GOT3 (cell line): ENCODE data around the gene FRMD8.
"Not testable (repeated sequence)": the region's sequence is repeated elsewhere in the genome, so short reads cannot be mapped to it uniquely, and the experiment has no call there.

ENCODE experiments used
- DNase-seq: peaks from one replicate; lab custom pipeline; 2025; ENCODE audit warnings: mixed read lengths; lab: John Stamatoyannopoulos, UW

The FRMD8 gene

DNA sequence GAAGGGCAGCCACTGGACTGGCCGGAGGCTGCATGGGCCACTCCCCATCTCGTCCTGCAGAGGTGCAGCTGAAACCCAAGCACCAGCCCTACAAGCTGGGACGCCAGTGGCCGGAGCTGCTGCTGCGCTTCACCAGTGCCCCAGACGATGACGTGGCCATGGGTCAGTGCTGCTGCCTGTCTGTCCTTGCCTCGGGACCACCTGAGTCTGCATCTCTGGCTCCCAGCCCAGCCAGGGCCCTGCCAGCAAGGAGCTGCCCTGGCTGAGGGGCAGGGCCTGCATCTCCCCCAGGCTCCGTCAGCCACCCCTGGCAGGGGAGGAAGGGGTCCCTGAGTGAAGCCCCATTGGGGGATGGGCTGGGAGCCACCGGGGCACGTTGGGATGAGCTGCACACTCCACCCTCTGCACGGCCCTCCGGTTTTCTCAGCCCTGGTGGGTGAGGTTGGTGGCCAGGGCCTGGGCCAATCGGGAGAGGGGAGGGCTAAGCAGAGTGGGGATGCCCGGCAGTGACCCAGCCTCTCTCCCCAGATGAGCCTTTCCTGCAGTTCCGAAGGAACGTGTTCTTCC, 7.2 kb downstream of the FRMD8 start:
- DNase-seq: no peak

GRCh38 chr11:65394125-65394536, 7.7 kb downstream of the FRMD8 start:
- no peak for DNase-seq

GRCh38 chr11:65395961-65396530, 9.6 kb downstream of the FRMD8 start:
- DNase-seq: no peak

GRCh38 chr11:65396769-65397745, 10.6 kb downstream of the FRMD8 start:
- DNase-seq: no peak

DNA sequence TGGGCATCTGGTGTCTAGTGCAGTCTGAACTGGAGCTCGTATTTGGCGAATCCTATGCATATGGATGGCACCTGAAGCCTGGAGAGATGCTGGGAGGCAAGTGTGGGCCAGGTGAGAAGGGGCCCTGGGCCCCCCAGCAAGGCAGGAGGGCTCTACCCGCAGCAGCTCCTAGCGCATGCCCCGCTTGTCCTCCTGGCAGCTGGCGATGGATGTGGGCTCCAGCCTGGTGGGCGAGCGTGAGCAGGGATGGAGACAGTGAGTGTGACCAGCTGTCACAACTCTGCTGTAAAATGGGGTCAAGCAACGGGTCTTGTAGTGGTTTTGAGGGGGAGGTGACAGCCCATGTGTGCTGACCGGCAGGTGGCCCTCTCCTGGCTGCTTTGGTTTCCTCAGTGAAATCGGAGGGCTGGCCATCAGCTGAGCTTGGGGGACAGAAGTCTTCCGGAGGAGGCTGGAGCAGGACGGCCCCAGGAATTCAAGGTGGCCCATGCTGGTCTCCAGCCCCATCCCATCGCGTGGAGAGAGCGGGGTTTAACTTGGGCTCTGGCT, 12.0 kb downstream of the FRMD8 start:
- no peak for DNase-seq

GRCh38 chr11:65399249-65399648, 12.8 kb downstream of the FRMD8 start:
- DNase-seq: no peak

DNA sequence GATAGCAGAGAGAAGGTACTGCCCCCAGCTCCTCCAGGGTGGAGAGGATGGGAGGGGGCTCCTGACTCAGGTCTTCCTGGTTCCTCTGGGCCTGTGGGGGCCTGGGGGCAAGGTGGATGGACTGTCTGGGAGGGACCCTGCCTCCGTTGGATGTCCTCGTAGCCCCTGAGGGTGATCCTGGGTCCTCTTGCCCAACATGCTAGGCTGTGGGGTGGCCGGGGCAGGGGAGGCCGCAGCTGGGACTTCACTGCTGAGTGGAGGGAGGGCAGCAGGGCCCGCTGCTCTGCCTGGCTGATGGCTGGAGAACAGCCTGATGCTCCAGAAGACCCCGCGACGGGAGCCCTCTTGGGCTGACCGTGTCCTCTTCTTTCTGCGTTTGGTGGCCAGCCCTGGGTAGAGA, 13.4 kb downstream of the FRMD8 start:
- no peak for DNase-seq

DNA sequence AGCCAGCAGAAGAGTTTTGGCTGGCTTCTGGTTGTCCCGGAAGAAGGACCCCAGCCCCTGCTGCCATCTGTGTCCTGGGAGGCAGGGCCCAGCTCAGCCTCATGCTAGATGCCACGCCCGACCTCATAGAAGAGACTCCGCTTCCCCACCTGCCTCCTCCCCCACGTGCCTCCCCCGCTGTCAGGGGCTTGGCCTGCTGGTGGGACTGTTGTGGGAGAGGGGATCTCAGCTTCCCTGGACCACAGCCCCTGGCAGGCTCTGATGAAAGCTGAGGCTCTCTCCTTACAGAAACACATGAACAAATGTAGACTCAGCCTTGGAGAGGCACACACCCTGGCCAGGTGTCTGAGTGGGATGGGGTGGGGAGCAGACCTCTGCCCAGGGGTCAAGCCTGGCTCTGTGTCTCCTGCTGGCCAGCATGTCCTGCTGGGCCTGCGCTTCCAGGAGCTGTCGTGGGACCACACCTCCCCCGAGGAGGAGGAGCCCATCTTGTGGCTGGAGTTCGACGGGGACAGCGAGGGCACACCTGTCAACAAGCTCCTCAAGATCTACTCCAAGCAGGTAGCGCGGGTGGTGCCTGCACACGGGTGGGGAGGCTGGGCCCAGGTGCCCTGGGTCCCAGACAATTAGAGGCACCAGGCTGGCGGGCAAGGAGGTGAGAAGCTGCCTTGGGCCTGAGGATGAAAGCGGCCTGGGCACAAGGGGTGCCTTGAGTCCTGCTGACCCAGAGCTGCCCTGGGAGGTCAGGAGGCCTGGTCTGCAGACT, 14.1 kb downstream of the FRMD8 start:
- DNase-seq: no peak

DNA sequence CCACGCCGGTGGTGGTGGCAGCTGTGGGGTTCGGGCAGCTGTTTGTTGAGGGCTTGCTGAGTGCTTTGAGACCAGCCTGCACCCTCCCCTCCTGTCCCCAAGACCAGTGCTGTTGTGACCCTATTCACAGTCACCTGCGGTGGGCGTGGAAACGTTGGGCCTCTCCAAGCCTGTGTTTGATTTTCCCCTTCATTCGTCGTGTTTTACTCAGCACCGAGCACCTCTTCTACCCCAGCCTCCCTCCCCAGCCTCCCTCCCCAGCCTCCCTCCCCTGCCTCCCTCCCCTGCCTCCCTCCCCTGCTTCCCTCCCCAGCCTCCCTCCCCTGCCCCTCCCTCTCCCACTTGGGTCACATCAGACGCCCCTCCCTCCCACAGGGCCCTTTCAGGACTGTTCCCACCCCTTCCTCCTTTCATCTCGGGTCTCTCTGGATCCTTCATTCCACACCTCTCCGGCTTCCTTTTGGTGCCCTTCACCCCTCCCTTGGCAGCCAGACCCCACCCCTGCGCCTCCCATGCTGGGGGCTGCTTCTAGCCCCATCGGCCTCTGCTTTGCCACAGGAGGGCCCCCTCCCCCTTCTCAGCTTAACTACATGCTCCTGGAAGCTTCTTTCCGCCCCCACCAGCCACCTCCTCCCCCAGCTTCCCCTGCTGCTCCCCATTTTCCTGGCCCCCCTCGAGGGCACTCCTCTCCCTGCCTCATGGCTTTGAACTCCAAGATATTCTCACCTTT, 14.8 kb downstream of the FRMD8 start:
- DNase-seq: no peak

- DNase-seq: no peak
Measured at GRCh38 chr11:65401803-65402248, 15.4 kb downstream of the FRMD8 start.

GRCh38 chr11:65402790-65403189, 16.4 kb downstream of the FRMD8 start:
- DNase-seq: no peak

- DNase-seq: no peak
Measured at GRCh38 chr11:65403607-65404121, 17.2 kb downstream of the FRMD8 start.

GRCh38 chr11:65404210-65404609, 17.8 kb downstream of the FRMD8 start:
- DNase-seq: no peak

GRCh38 chr11:65404638-65405339, 18.4 kb downstream of the FRMD8 start:
- DNase-seq: no peak

GRCh38 chr11:65410936-65411680, 24.7 kb downstream of the FRMD8 start:
- DNase-seq: no peak

DNA sequence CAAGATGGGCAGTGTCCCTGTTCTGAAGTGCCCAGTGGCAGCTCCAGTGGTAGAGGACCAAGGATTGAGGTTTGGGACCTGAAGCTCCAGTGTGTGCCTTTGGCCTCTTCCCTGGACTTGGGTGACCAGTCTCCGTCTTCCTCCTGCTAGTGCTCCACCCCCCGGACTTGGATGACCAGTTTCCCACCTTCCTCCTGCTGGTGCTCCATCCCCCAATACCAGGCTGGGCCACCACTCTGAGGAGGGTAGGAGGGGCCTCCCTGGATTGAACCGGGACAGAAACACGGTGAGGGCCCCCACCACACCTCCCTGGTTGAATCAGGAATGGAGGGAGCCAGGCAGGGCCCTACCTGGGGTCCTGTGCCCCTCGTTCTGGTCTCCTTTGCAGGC, 25.2 kb downstream of the FRMD8 start:
- DNase-seq: no peak

GRCh38 chr11:65412271-65413076, 26.0 kb downstream of the FRMD8 start:
- no peak for DNase-seq

GRCh38 chr11:65413077-65413664, 26.7 kb downstream of the FRMD8 start:
- DNase-seq: not testable (repeated sequence)
